ENCODE data around the gene C10orf71.

Gene C10orf71

DNA sequence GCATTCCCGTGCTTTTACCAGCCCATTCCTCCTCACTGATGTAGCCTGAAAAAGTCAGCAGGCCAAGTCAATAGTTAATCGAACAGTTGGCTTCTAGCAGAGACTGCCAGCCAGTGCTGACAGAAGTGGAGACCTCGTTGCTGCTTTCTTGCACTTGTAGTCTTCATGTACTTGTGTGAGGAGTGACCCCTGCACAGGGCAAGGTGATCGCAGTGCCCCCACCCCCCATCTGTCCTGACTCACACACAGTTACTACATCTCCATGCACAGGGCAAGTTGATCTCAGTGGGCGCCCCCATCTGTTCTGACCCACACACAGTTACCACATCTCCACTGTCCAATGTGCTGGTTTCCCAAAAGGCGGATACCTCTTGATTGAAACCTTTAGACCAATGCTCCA is 34.2 kb downstream of the C10orf71 start:
- TF ChIP-seq, protein P1, sequence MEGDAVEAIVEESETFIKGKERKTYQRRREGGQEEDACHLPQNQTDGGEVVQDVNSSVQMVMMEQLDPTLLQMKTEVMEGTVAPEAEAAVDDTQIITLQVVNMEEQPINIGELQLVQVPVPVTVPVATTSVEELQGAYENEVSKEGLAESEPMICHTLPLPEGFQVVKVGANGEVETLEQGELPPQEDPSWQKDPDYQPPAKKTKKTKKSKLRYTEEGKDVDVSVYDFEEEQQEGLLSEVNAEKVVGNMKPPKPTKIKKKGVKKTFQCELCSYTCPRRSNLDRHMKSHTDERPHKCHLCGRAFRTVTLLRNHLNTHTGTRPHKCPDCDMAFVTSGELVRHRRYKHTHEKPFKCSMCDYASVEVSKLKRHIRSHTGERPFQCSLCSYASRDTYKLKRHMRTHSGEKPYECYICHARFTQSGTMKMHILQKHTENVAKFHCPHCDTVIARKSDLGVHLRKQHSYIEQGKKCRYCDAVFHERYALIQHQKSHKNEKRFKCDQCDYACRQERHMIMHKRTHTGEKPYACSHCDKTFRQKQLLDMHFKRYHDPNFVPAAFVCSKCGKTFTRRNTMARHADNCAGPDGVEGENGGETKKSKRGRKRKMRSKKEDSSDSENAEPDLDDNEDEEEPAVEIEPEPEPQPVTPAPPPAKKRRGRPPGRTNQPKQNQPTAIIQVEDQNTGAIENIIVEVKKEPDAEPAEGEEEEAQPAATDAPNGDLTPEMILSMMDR (IDR thresholded peaks at IDR 0.05; ENCODE audit: extremely low read depth, missing control alignments), result no peak
- DNase-seq (ENCODE audit: low spot score), result no peak

DNA sequence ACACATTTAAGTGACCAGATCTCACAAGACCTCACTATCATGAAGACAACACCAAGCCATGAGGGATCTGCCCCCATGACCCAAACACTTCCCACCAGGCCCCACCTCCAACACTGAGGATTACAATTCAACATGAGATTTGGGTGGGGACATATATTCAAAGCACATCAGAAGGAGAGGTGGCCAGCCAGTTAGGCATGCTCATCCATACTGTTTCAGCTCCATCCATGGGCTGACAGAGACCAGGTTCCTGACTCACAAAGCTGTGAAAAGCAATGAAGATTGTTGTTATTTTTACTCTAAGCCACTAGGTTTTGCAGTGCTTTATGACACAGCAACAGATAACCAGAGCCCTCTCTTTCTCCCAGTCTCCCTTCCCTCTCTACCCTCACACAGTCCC is 36.0 kb downstream of the C10orf71 start:
- no peak for DNase-seq (ENCODE audit: low spot score)
- TF ChIP-seq, protein P1 (IDR thresholded peaks at IDR 0.05; ENCODE audit: extremely low read depth, missing control alignments), result no peak

DNA sequence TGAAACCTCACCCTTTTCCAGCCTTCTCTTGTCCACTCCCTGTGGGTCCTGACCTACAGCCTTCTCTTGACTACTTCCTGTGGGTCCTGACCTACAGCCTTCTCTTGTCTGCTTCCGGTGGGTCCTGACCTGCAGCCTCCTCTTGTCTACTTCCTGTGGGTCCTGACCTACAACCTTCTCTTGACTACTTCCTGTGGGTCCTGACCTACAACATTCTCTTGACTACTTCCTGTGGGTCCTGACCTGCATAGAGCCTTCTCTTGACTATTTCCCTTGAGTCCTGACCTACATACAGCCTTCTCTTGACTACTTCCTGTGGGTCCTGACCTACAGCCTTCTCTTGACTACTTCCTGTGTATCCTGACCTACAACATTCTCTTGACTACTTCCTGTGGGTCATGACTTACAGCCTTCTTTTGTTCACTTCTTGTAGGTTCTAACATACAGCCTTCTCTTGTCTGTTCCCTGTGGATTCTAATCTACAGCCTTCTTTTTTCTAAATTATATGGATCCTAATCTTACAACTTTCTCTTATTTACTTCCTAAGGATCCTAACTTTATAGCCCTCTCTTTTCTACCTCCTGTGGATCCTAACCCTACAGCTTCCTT is 36.5 kb downstream of the C10orf71 start:
- TF ChIP-seq, protein P1 (IDR thresholded peaks at IDR 0.05; ENCODE audit: extremely low read depth, missing control alignments), result no peak
- DNase-seq (ENCODE audit: low spot score), result no peak

DNA sequence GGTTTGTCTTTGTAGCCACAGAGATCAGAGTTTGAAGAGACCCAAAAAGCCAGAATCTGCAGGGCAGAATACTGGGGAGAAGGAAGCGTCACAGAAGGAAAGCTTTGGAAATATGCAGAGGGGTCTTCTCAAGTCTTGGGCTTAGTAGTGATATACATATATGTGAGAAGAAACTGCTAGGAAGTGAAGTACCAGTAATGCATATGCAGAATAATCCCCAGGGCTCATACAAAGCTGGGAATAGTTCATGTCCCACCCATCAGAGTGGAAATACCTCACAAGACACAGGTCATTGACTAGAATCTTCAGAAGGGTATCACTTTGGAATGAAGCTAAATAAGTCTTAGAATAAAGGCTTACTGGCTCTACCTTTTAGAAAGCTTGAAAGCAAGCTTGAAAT is 39.6 kb downstream of the C10orf71 start:
- DNase-seq (ENCODE audit: low spot score), result no peak
- TF ChIP-seq, protein P1 (IDR thresholded peaks at IDR 0.05; ENCODE audit: extremely low read depth, missing control alignments), result no peak

DNA sequence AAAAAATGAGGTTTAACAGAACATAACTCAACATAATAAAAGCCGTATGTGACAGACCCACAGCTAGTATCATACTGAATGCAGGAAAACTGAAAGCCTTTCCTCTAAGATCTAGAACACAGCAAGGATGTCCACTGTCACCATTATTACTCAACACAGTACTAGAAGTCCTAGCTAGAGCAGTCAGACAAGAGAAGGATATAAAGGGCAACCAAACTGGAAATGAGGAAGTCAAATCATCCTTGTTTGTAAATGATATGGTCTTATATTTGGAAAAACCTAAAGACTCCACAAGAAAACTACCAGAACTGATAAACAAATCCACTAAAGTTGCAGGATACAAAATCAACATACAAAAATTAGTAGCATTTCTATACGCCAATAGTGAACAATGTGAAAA is 45.9 kb downstream of the C10orf71 start:
- TF ChIP-seq, protein P1 (IDR thresholded peaks at IDR 0.05; ENCODE audit: extremely low read depth, missing control alignments), result no peak
- DNase-seq (ENCODE audit: low spot score), result no peak

DNA sequence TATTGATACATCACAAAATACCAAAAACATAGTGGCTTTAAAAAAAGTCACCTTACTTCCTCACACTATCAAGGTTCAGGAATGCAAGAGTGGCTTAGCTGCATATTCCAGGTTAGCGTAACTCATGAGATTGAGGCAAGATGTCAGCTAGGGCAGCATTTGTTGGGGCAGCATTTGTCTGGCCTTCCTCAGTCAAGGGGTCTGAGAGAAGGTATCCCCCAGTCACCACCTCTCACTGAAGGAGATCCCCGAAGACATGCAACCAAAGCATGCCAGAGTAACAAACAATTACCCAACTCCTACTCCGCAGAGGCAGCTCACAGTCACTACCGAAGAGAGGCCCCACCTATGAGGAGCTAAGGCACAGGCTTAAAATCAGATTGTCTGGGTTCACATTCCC is 48.4 kb downstream of the C10orf71 start:
- no peak for DNase-seq (ENCODE audit: low spot score)
- TF ChIP-seq, protein P1 (IDR thresholded peaks at IDR 0.05; ENCODE audit: extremely low read depth, missing control alignments), result no peak

DNA sequence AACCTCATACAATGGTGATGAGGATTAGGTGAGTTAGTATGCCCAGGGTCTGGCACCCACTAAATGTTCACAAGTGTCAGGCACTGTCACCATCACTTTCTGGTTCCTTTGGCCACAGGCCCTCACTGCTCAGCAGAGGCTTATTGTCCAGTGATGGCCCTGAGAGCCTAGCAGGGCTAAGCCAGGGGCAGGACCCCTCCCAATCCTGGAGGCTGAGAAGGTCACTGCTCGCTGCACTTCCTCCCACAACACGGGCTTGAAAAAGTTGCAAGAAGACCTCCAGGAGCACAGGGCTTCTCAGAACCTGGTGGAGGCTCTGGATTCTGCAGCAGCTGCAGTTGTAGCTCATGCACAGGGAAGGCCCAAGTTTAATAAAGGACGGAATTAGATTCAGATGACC is 48.9 kb downstream of the C10orf71 start:
- no peak for DNase-seq (ENCODE audit: low spot score)
- TF ChIP-seq, protein P1 (IDR thresholded peaks at IDR 0.05; ENCODE audit: extremely low read depth, missing control alignments), result no peak
